ENCODE measurements around the gene FKBP2.

Gene FKBP2

GRCh38 chr11:64218628-64219353, 22.1 kb upstream of the FKBP2 start:
- no peak for DNase-seq (ENCODE audit: low read depth in 1 of 2, low spot score in 1 of 2)

- no peak for DNase-seq (ENCODE audit: low read depth in 1 of 2, low spot score in 1 of 2)
Observed at GRCh38 chr11:64219354-64219684, 21.6 kb upstream of the FKBP2 start.

GRCh38 chr11:64219755-64220154, 21.1 kb upstream of the FKBP2 start:
- no peak for DNase-seq (ENCODE audit: low read depth in 1 of 2, low spot score in 1 of 2)

- no peak for DNase-seq (ENCODE audit: low read depth in 1 of 2, low spot score in 1 of 2)
Observed at GRCh38 chr11:64220271-64220670, 20.6 kb upstream of the FKBP2 start.

- no peak for DNase-seq (ENCODE audit: low read depth in 1 of 2, low spot score in 1 of 2)
Observed at GRCh38 chr11:64220798-64221197, 20.1 kb upstream of the FKBP2 start.

GRCh38 chr11:64222651-64223000, 18.3 kb upstream of the FKBP2 start:
- DNase-seq (ENCODE audit: low read depth in 1 of 2, low spot score in 1 of 2) = no peak

- DNase-seq (ENCODE audit: low read depth in 1 of 2, low spot score in 1 of 2) = no peak
Observed at GRCh38 chr11:64223001-64223651, 17.8 kb upstream of the FKBP2 start.

- DNase-seq (ENCODE audit: low read depth in 1 of 2, low spot score in 1 of 2) = no peak
Observed at GRCh38 chr11:64224151-64224890, 16.6 kb upstream of the FKBP2 start.

GRCh38 chr11:64224891-64225607, 15.8 kb upstream of the FKBP2 start:
- DNase-seq (ENCODE audit: low read depth in 1 of 2, low spot score in 1 of 2) = no peak

GRCh38 chr11:64225608-64226506, 15.0 kb upstream of the FKBP2 start, which contains the start of the genes NUDT22 and TRPT1:
Gene NUDT22, plus strand, starts transcription at chr11:64226274. Its CDS starts 379 bp downstream, at chr11:64226653.
Gene TRPT1, minus strand, starts transcription at chr11:64226186. Its CDS starts 326 bp downstream, at chr11:64225860.
- DNase-seq (ENCODE audit: low read depth in 1 of 2, low spot score in 1 of 2) = peak; percentile 84 to 90

GRCh38 chr11:64226507-64227051, 14.3 kb upstream of the FKBP2 start:
- DNase-seq (ENCODE audit: low read depth in 1 of 2, low spot score in 1 of 2) = peak; percentile 15 to 27

GRCh38 chr11:64227405-64227956, 13.4 kb upstream of the FKBP2 start:
- no peak for DNase-seq (ENCODE audit: low read depth in 1 of 2, low spot score in 1 of 2)

GRCh38 chr11:64229090-64229743, 11.7 kb upstream of the FKBP2 start:
- DNase-seq (ENCODE audit: low read depth in 1 of 2, low spot score in 1 of 2) = no peak

- no peak for DNase-seq (ENCODE audit: low read depth in 1 of 2, low spot score in 1 of 2)
Observed at GRCh38 chr11:64229744-64230170, 11.1 kb upstream of the FKBP2 start.

- peak; percentile 70 to 76 for DNase-seq (ENCODE audit: low read depth in 1 of 2, low spot score in 1 of 2)
Observed at GRCh38 chr11:64230171-64230984, 10.5 kb upstream of the FKBP2 start, which contains the start of gene DNAJC4. Gene DNAJC4, plus strand, starts transcription at chr11:64230548. Its CDS starts 307 bp downstream, at chr11:64230855.

- no peak for DNase-seq (ENCODE audit: low read depth in 1 of 2, low spot score in 1 of 2)
Observed at GRCh38 chr11:64230985-64231365, 9.9 kb upstream of the FKBP2 start.

- DNase-seq (ENCODE audit: low read depth in 1 of 2, low spot score in 1 of 2) = no peak
Observed at GRCh38 chr11:64231546-64231945, 9.3 kb upstream of the FKBP2 start.
